Cardiac ventricle fibroblast (primary cell): Measurements from ENCODE around the gene RGL3. TPM values are rescaled to one million over a fixed set of nuclear protein-coding genes. Genes with fewer than 3 reads are reported as not detected.

Source experiments
- total RNA-seq: library from RNA; depleted of rRNA; stranded (reverse); fragments of >200 nt; gene quantifications from 2 replicates; pipeline ENCODE4 v1.2.3, GENCODE V29; 2015

RGL3 gene
- 1.7 and 3.4 TPM in 2 replicates for total RNA-seq

GRCh38 chr19:11418549-11419506, at the start of gene RGL3:
Gene RGL3 (minus strand): TSS chr19:11419314. CDS start chr19:11419278, 36 bp downstream.

GRCh38 chr19:11435057-11435832, 16.1 kb upstream of the RGL3 start, which contains the start of the genes ODAD3 and PRKCSH:
Gene ODAD3 (minus strand): TSS chr19:11435121. CDS start chr19:11435016, 105 bp downstream.
Gene PRKCSH (plus strand): TSS chr19:11435635. CDS start chr19:11436118, 483 bp downstream.

GRCh38 chr19:11374433-11375142, 44.5 kb downstream of the RGL3 start, which contains the start of gene SWSAP1:
Gene SWSAP1 (plus strand): TSS chr19:11374666. CDS start chr19:11374681, 15 bp downstream.

GRCh38 chr19:11355160-11356073, 63.7 kb downstream of the RGL3 start, which contains the start of gene PLPPR2:
Gene PLPPR2 (plus strand): TSS chr19:11355432. CDS start chr19:11357674, 2,242 bp downstream.

GRCh38 chr19:11346104-11346940, 72.8 kb downstream of the RGL3 start, which contains the start of the genes CCDC159 and TMEM205:
Gene CCDC159 (plus strand): TSS chr19:11346519. CDS start chr19:11346607, 88 bp downstream.
Gene TMEM205 (minus strand): TSS chr19:11346268. CDS start chr19:11345619, 649 bp downstream.

Other genes with a start within 250 kb of the RGL3 start
- 538 and 563 TPM in 2 replicates for gene KANK2, start 221.8 kb downstream of the RGL3 start, total RNA-seq
- not detected in 2 replicates for gene ANGPTL8, start 179.7 kb downstream of the RGL3 start, total RNA-seq
- gene DOCK6, start 156.8 kb downstream of the RGL3 start, total RNA-seq = 24.7 and 29.5 TPM in 2 replicates
- not detected in 2 replicates for gene TSPAN16, start 123.2 kb downstream of the RGL3 start, total RNA-seq
- gene RAB3D, start 79.7 kb downstream of the RGL3 start, total RNA-seq = 8.3 and 12.2 TPM in 2 replicates
- gene TMEM205, start 73.0 kb downstream of the RGL3 start, total RNA-seq = 120 and 164 TPM in 2 replicates
- gene CCDC159, start 72.8 kb downstream of the RGL3 start, total RNA-seq = 5.0 and 12.2 TPM in 2 replicates
- 39.9 and 51.1 TPM in 2 replicates for gene PLPPR2, start 63.9 kb downstream of the RGL3 start, total RNA-seq
- gene SWSAP1, start 44.6 kb downstream of the RGL3 start, total RNA-seq = 1.2 and 1.6 TPM in 2 replicates
- 1.9 and 3.4 TPM in 2 replicates for gene EPOR, start 35.0 kb downstream of the RGL3 start, total RNA-seq
- gene ODAD3, start 15.8 kb upstream of the RGL3 start, total RNA-seq = 0.59 TPM in 1 of 2 replicates, not detected in the other
- 238 and 254 TPM in 2 replicates for gene PRKCSH, start 16.3 kb upstream of the RGL3 start, total RNA-seq
- gene ELAVL3, start 61.7 kb upstream of the RGL3 start, total RNA-seq = not detected in 2 replicates
- gene ZNF653, start 86.5 kb upstream of the RGL3 start, total RNA-seq = 2.3 and 2.4 TPM in 2 replicates
- 51.1 and 52.2 TPM in 2 replicates for gene ECSIT, start 109.8 kb upstream of the RGL3 start, total RNA-seq
- 0.50 and 3.0 TPM in 2 replicates for gene CNN1, start 119.5 kb upstream of the RGL3 start, total RNA-seq
- gene ELOF1, start 139.9 kb upstream of the RGL3 start, total RNA-seq = 42.1 and 45.2 TPM in 2 replicates
- gene ACP5, start 158.3 kb upstream of the RGL3 start, total RNA-seq = not detected in 2 replicates
- 7.1 and 11.2 TPM in 2 replicates for gene ZNF627, start 178.2 kb upstream of the RGL3 start, total RNA-seq